Measurements from ENCODE around the gene PLAC9.
"Not testable (repeated sequence)": the region's sequence is repeated elsewhere in the genome, so short reads cannot be mapped to it uniquely, and the experiment has no call there.

DNA sequence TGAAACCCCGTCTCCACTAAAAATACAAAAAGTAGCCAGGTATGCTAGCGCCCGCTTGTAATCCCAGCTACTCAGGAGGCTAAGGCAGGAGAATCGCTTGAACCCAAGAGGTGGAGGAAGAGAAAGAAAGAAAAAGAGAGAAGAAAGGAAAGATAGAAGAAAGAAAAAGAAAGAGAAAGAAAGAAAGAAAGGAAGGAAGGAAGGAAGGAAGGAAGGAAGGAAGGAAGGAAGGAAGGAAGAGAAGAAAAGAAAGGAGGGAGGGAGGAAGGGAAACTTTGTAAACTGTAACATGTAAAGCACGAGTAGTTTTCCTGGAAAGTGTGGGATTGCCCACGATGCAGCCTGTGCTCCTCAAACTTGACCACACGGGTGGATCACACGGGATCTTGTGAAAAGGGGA lies 33.2 kb upstream of the PLAC9 start:
- TF ChIP-seq, protein P1, sequence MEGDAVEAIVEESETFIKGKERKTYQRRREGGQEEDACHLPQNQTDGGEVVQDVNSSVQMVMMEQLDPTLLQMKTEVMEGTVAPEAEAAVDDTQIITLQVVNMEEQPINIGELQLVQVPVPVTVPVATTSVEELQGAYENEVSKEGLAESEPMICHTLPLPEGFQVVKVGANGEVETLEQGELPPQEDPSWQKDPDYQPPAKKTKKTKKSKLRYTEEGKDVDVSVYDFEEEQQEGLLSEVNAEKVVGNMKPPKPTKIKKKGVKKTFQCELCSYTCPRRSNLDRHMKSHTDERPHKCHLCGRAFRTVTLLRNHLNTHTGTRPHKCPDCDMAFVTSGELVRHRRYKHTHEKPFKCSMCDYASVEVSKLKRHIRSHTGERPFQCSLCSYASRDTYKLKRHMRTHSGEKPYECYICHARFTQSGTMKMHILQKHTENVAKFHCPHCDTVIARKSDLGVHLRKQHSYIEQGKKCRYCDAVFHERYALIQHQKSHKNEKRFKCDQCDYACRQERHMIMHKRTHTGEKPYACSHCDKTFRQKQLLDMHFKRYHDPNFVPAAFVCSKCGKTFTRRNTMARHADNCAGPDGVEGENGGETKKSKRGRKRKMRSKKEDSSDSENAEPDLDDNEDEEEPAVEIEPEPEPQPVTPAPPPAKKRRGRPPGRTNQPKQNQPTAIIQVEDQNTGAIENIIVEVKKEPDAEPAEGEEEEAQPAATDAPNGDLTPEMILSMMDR (IDR thresholded peaks at IDR 0.05) = not testable (repeated sequence)
- not testable (repeated sequence) for TF ChIP-seq POLR2A (IDR thresholded peaks at IDR 0.05)

All from lower leg skin (tissue), 3 donors.